Measurements from ENCODE around the gene BRD4. TPM values are rescaled to one million over a fixed set of nuclear protein-coding genes. Genes with fewer than 3 reads are reported as not detected.

Gene BRD4
- total and polyA plus RNA-seq, 2 donors from 2014 or later, result 14.3 to 107 TPM

DNA sequence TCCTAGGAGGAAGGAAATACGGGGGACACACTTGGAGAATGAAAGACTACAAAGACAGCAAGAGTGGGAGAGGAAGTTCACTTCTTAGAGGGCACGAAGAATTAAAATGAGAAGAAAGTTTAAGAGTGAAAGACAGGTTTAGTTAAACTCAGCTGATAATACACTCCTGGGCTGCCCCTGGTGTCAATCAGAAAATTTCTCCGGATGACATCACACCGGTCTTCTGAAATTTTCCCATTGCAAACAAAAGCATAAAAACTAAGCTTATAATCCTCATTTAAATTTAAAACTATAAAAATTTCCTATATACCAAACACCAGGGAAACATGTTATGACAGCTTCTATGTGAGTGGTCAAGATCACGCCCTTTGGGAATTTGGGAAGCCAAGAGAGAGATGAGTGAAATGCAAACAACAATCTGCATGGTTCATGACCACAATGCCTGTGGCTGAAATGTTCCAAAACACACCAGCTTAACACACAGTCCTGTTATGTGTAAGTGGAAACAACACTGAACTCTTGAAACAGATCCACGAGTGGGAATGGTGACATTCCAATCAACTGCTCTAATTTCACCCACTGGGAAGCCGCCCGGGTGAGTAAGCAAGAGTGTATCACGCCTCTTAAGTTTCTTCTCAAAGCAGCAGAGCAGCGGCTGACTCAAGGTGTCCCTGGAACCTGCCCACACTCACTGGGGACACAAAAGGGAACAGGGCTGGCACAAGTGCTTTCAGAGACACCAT is 49.0 kb downstream of the BRD4 start:
- FAIRE-seq (no peak), DNase-seq (no peak)
- Histone ChIP-seq H3K4me3 (ENCODE audit: low read length in 3 of 3) (no peak overlapping the region), H3K36me3 (ENCODE audit: control insufficient read depth in 2 of 3, insufficient read depth in 3 of 3, low read length in 3 of 3) (no peaks in the 10 kb centered on the region), H3K9me3 (ENCODE audit: control insufficient read depth in 2 of 3, insufficient read depth in 1 of 3, low read length in 3 of 3) (no peaks in the 10 kb centered on the region), H3K27ac (ENCODE audit: low read depth in 2 of 2, low read length in 2 of 2) (no peak overlapping the region), H3K4me1 (ENCODE audit: control insufficient read depth in 2 of 3, insufficient read depth in 2 of 3, low read depth in 1 of 3, low read length in 3 of 3) (peaks cover 0 to 68% (median 64%) of the 10 kb centered on the region in 3 donors), H3K27me3 (ENCODE audit: control insufficient read depth, insufficient read depth, low read length) (no peaks in the 10 kb centered on the region), H3K9ac (ENCODE audit: low read length in 3 of 3) (no peak overlapping the region)
- TF ChIP-seq, protein P1, sequence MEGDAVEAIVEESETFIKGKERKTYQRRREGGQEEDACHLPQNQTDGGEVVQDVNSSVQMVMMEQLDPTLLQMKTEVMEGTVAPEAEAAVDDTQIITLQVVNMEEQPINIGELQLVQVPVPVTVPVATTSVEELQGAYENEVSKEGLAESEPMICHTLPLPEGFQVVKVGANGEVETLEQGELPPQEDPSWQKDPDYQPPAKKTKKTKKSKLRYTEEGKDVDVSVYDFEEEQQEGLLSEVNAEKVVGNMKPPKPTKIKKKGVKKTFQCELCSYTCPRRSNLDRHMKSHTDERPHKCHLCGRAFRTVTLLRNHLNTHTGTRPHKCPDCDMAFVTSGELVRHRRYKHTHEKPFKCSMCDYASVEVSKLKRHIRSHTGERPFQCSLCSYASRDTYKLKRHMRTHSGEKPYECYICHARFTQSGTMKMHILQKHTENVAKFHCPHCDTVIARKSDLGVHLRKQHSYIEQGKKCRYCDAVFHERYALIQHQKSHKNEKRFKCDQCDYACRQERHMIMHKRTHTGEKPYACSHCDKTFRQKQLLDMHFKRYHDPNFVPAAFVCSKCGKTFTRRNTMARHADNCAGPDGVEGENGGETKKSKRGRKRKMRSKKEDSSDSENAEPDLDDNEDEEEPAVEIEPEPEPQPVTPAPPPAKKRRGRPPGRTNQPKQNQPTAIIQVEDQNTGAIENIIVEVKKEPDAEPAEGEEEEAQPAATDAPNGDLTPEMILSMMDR (IDR thresholded peaks at IDR 0.05; ENCODE audit: borderline replicate concordance, extremely low read depth, insufficient read depth), result no peak
- intact Hi-C loops (cut with DNase I), result no loop called here

DNA sequence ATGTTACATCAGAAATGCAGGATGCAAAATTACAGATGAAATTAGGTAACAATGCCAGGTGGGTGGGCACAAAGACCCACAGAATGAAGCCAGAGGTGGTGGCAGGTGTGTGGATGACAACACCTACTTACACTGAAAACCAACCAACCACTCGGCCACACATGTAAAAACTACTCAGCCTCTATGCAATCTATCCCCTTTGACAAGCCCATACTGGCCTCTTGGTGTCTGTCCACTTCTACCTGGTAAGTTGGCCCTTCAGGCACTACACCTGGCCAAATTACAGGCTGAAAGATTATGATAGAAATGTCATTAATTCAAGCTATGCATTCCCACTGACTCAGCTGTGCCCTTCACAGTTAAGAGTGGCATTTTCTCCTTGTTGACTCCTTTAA is 50.0 kb downstream of the BRD4 start:
- no peak for DNase-seq
- no peak overlapping the region for H3K27ac ChIP-seq (ENCODE audit: low read depth in 2 of 2, low read length in 2 of 2)
- H3K9me3 ChIP-seq (ENCODE audit: control insufficient read depth in 2 of 3, insufficient read depth in 1 of 3, low read length in 3 of 3), result no peaks in the 10 kb centered on the region
- no peaks in the 10 kb centered on the region for H3K27me3 ChIP-seq (ENCODE audit: control insufficient read depth, insufficient read depth, low read length)
- H3K36me3 ChIP-seq (ENCODE audit: control insufficient read depth in 2 of 3, insufficient read depth in 3 of 3, low read length in 3 of 3), result no peaks in the 10 kb centered on the region
- intact Hi-C loops (cut with DNase I), result no loop called here
- no peak overlapping the region for H3K9ac ChIP-seq (ENCODE audit: low read length in 3 of 3)
- TF ChIP-seq, protein P1 (IDR thresholded peaks at IDR 0.05; ENCODE audit: borderline replicate concordance, extremely low read depth, insufficient read depth), result no peak
- no peak for FAIRE-seq
- peaks cover 0 to 63% (median 59%) of the 10 kb centered on the region in 3 donors for H3K4me1 ChIP-seq (ENCODE audit: control insufficient read depth in 2 of 3, insufficient read depth in 2 of 3, low read depth in 1 of 3, low read length in 3 of 3)
- H3K4me3 ChIP-seq (ENCODE audit: low read length in 3 of 3), result no peak overlapping the region

DNA sequence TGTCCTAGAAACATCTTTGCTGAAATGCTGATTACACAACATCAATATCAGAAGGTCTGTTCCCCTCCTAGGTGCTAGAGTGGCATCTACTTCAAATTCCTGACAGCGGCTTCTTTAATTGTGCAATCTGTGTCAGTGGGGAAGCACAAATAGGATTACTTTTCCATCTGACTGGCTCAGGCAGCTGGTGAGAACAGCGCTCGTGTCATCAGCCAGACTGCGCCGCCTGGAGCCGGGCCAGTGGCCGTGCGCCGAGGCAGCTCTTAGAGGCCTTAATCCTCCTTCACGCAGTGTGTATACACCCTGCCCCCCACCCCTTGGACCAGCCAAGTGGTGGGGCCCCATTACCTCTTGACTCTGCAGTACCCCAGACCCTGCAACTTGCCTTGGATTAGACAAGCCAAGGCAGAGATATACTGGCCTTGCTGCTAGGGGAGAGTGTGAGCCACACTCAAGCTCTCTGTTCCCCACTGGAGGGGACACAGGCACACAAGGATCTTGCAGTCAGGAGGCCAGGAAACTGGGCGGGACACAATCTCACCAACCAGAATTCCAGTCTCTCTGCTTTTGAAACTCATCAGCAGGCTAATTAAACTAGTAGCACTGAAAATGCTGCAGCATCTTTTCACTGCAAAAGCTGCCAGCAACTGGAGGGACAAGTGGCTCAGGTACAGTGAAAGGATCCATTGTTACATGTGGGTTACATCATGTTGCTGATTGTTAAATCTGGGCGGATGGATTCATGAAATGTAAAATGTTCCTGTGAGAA is 51.2 kb downstream of the BRD4 start:
- H3K9me3 ChIP-seq (ENCODE audit: control insufficient read depth in 2 of 3, insufficient read depth in 1 of 3, low read length in 3 of 3), result no peaks in the 10 kb centered on the region
- intact Hi-C loops (cut with DNase I), result no loop called here
- TF ChIP-seq, protein P1 (IDR thresholded peaks at IDR 0.05; ENCODE audit: borderline replicate concordance, extremely low read depth, insufficient read depth), result no peak
- DNase-seq (peak; percentile 65 to 91 (median 70)), FAIRE-seq (no peak)
- no peaks in the 10 kb centered on the region for H3K27me3 ChIP-seq (ENCODE audit: control insufficient read depth, insufficient read depth, low read length)
- H3K36me3 ChIP-seq (ENCODE audit: control insufficient read depth in 2 of 3, insufficient read depth in 3 of 3, low read length in 3 of 3), result no peaks in the 10 kb centered on the region
- H3K4me1 ChIP-seq (ENCODE audit: control insufficient read depth in 2 of 3, insufficient read depth in 2 of 3, low read depth in 1 of 3, low read length in 3 of 3), result peaks cover 0 to 66% (median 61%) of the 10 kb centered on the region in 3 donors
- H3K4me3 ChIP-seq (ENCODE audit: low read length in 3 of 3), result peak overlapping the region in 1 of 3 donors; percentile 25
- peak overlapping the region; percentile 59 to 60 for H3K27ac ChIP-seq (ENCODE audit: low read depth in 2 of 2, low read length in 2 of 2)
- peak overlapping the region in 2 of 3 donors; percentile 12 to 22 for H3K9ac ChIP-seq (ENCODE audit: low read length in 3 of 3)

Measured in kidney (tissue), 14 donors.